CD4-positive, CD25-positive, alpha-beta regulatory T cell (primary cell): ENCODE measurements around the gene SRRM5. TPM values are rescaled to one million over a fixed set of nuclear protein-coding genes. Genes with fewer than 3 reads are reported as not detected.
A peak's percentile ranks its signal among the peaks of the same experiment; 100 is the strongest.
"Not testable (repeated sequence)": the region's sequence is repeated elsewhere in the genome, so short reads cannot be mapped to it uniquely, and the experiment has no call there.

ENCODE experiments used
- ATAC-seq, 2 donors: fragments of 150-1000 bp; cut with Tn5 transposase; one replicate each; pipeline ENCODE4 v1.10.0; 2021; ENCODE audit warnings: low read depth in 2 of 2, moderate number of reproducible peaks in 2 of 2, moderate library complexity in 1 of 2
- DNase-seq, 3 donors: peaks; one replicate each; pipeline versions ENCODE4 v3.0.0 to v3.0.0-alpha.2; 2012 to 2022; ENCODE audit warnings: mixed read lengths in 1 of 3
- H3K27ac ChIP-seq: one replicate; pipeline ENCODE4 v1.7.0; 2013; ENCODE audit warnings: mild to moderate bottlenecking, low read length; ENCODE audit not compliant: insufficient read depth, poor library complexity, severe bottlenecking
- H3K27me3 ChIP-seq: one replicate; pipeline ENCODE4 v1.7.0; 2013; ENCODE audit warnings: low read length; ENCODE audit not compliant: control insufficient read depth, insufficient read depth
- H3K36me3 ChIP-seq: one replicate; pipeline ENCODE4 v1.7.0; 2013; ENCODE audit warnings: mild to moderate bottlenecking, low read length, moderate library complexity; ENCODE audit not compliant: control insufficient read depth, insufficient read depth
- H3K4me1 ChIP-seq: 2 replicates; pipeline ENCODE4 v1.7.0; 2013; ENCODE audit warnings: mild to moderate bottlenecking, low read length; ENCODE audit not compliant: insufficient read depth, control insufficient read depth, poor library complexity, severe bottlenecking
- H3K4me3 ChIP-seq: one replicate; pipeline ENCODE4 v1.7.0; 2013; ENCODE audit warnings: low read depth, mild to moderate bottlenecking, low read length, moderate library complexity
- H3K9me3 ChIP-seq, 2 experiments: 1 replicate in 1 of 2; 2 replicates in 1 of 2; pipeline ENCODE4 v1.7.0; 2013; ENCODE audit warnings: low read length in 2 of 2, mild to moderate bottlenecking in 1 of 2, moderate library complexity in 1 of 2; ENCODE audit not compliant: control insufficient read depth in 2 of 2
- H3K27ac Mint-ChIP-seq, 3 donors: one replicate each; pipeline ENCODE4 v1.8.0; 2020 to 2022; ENCODE audit warnings: mild to moderate bottlenecking in 3 of 3, mixed read lengths in 3 of 3, moderate library complexity in 2 of 3
- H3K27me3 Mint-ChIP-seq: one replicate; pipeline ENCODE4 v1.8.0; 2022; ENCODE audit warnings: mild to moderate bottlenecking, mixed read lengths
- H3K36me3 Mint-ChIP-seq: one replicate; pipeline ENCODE4 v1.8.0; 2020; ENCODE audit warnings: mixed read lengths
- H3K4me1 Mint-ChIP-seq, 4 donors: one replicate each; pipeline ENCODE4 v1.8.0; 2020 to 2022; ENCODE audit warnings: mixed read lengths in 4 of 4, mild to moderate bottlenecking in 1 of 4
- H3K4me3 Mint-ChIP-seq, 4 donors: one replicate each; pipeline ENCODE4 v1.8.0; 2020 to 2022; ENCODE audit warnings: mild to moderate bottlenecking in 4 of 4, mixed read lengths in 4 of 4, moderate library complexity in 3 of 4
- H3K9me3 Mint-ChIP-seq, 7 donors: one replicate each; pipeline ENCODE4 v1.8.0; 2020 to 2022; ENCODE audit warnings: mixed read lengths in 7 of 7, mild to moderate bottlenecking in 3 of 7, moderate library complexity in 2 of 7
- polyA plus RNA-seq, 4 donors: library from polyadenylated mRNA; unstranded; fragments of 300-500 nt; fragmentation: Illumina TruSeq; gene quantifications; one replicate each; pipeline ENCODE4 v1.2.3, GENCODE V29; 2021
- total RNA-seq: library from RNA; stranded (reverse); gene quantifications from one replicate; pipeline ENCODE4 v1.2.3, GENCODE V29; 2022

SRRM5 gene
- total and polyA plus RNA-seq, 5 donors from 2014 or later: 0.42 to 1.1 (median 0.64) TPM

- peaks cover 0 to 1% (median 0%) of the 10 kb centered on the region in 7 donors for H3K9me3 Mint-ChIP-seq
- H3K27me3 ChIP-seq: no peaks in the 10 kb centered on the region
- H3K4me3 Mint-ChIP-seq: peak overlapping the region; percentile 94 to 97 (median 96)
- H3K4me3 ChIP-seq: peak overlapping the region; percentile 91
- H3K36me3 ChIP-seq: peaks cover 31% of the 10 kb centered on the region
- no peaks in the 10 kb centered on the region for H3K9me3 ChIP-seq
- peaks cover 43% of the 10 kb centered on the region for H3K4me1 ChIP-seq
- H3K27me3 Mint-ChIP-seq: peaks cover 6% of the 10 kb centered on the region
- H3K36me3 Mint-ChIP-seq: peaks cover 14% of the 10 kb centered on the region
- no peak for ATAC-seq
- H3K4me1 Mint-ChIP-seq: peaks cover 7 to 63% (median 34%) of the 10 kb centered on the region in 4 donors
- no peak for DNase-seq
- H3K27ac Mint-ChIP-seq: peak overlapping the region; percentile 99 to 100 (median 100)
- H3K27ac ChIP-seq: peak overlapping the region; percentile 98
These were observed 14.9 kb upstream of the SRRM5 start for GRCh38 chr19:43596842-43597461.

DNA sequence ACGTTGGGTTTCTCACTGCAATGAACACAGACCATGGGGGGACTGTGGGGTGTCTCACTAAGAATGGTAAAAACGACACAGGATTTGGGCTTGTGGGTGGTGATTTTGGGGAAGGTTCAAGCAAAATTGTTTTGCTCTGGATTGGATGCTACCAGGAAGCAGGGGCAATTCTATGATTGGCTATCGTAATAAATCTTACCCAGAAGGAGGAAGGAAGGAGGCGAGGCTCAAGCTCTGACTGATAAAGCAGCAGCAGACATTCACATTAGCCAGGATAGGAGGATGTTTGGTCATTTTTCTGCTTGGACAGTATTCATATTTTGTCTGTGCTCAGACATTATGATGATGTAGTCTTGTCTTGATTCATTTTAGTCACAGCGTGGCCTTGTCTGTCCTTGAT, 14.0 kb upstream of the SRRM5 start:
- DNase-seq (no peak), ATAC-seq (no peak)
- H3K4me1 Mint-ChIP-seq: peaks cover 7 to 60% (median 34%) of the 10 kb centered on the region in 4 donors
- H3K4me3 Mint-ChIP-seq: peak overlapping the region; percentile 94 to 97 (median 96)
- Histone ChIP-seq H3K9me3 (no peaks in the 10 kb centered on the region), H3K4me3 (peak overlapping the region; percentile 91), H3K4me1 (peaks cover 43% of the 10 kb centered on the region), H3K36me3 (peaks cover 30% of the 10 kb centered on the region), H3K27ac (peak overlapping the region; percentile 98), H3K27me3 (no peaks in the 10 kb centered on the region)
- peaks cover 14% of the 10 kb centered on the region for H3K36me3 Mint-ChIP-seq
- no peaks in the 10 kb centered on the region for H3K9me3 Mint-ChIP-seq
- peaks cover 6% of the 10 kb centered on the region for H3K27me3 Mint-ChIP-seq
- peak overlapping the region; percentile 84 to 100 (median 99) for H3K27ac Mint-ChIP-seq

- no peak overlapping the region for H3K27ac ChIP-seq
These were observed 13.2 kb upstream of the SRRM5 start for GRCh38 chr19:43598445-43599240.

GRCh38 chr19:43599635-43600295, 12.1 kb upstream of the SRRM5 start:
- Mint-ChIP-seq H3K4me3 (peak overlapping the region in 2 of 4 donors; percentile 32 to 75), H3K4me1 (peaks cover 7 to 49% (median 29%) of the 10 kb centered on the region in 4 donors), H3K36me3 (peaks cover 10% of the 10 kb centered on the region), H3K27ac (peak overlapping the region in 2 of 3 donors; percentile 32 to 38), H3K9me3 (no peaks in the 10 kb centered on the region), H3K27me3 (peaks cover 6% of the 10 kb centered on the region)
- no peak for DNase-seq
- Histone ChIP-seq H3K4me3 (no peak overlapping the region), H3K27me3 (no peaks in the 10 kb centered on the region), H3K4me1 (peaks cover 30% of the 10 kb centered on the region), H3K36me3 (peaks cover 29% of the 10 kb centered on the region), H3K27ac (no peak overlapping the region), H3K9me3 (no peaks in the 10 kb centered on the region)
- ATAC-seq: no peak

More at GRCh38 chr19:43598445-43599240, 13.2 kb upstream of the SRRM5 start:
- Mint-ChIP-seq H3K27me3 (peaks cover 6% of the 10 kb centered on the region), H3K4me3 (peak overlapping the region; percentile 51 to 97 (median 94)), H3K9me3 (no peaks in the 10 kb centered on the region), H3K36me3 (peaks cover 10% of the 10 kb centered on the region), H3K4me1 (peaks cover 7 to 56% (median 31%) of the 10 kb centered on the region in 4 donors), H3K27ac (peak overlapping the region in 2 of 3 donors; percentile 99 to 100)
- H3K27me3 ChIP-seq: no peaks in the 10 kb centered on the region
- ATAC-seq: no peak
- no peak for DNase-seq
- H3K9me3 ChIP-seq: no peaks in the 10 kb centered on the region
- H3K4me1 ChIP-seq: peaks cover 41% of the 10 kb centered on the region
- no peak overlapping the region for H3K4me3 ChIP-seq
- H3K36me3 ChIP-seq: peaks cover 29% of the 10 kb centered on the region

- H3K36me3 ChIP-seq: peaks cover 29% of the 10 kb centered on the region
- Mint-ChIP-seq H3K27ac (peak overlapping the region in 1 of 3 donors; percentile 32), H3K4me1 (peaks cover 7 to 47% (median 28%) of the 10 kb centered on the region in 4 donors), H3K4me3 (peak overlapping the region in 1 of 4 donors; percentile 75)
- H3K27me3 Mint-ChIP-seq, H3K9me3 Mint-ChIP-seq, ATAC-seq, H3K27ac ChIP-seq, H3K36me3 Mint-ChIP-seq, H3K9me3 ChIP-seq, H3K4me3 ChIP-seq, DNase-seq, H3K27me3 ChIP-seq: not testable (repeated sequence)
- peaks cover 25% of the 10 kb centered on the region for H3K4me1 ChIP-seq
These were observed 11.6 kb upstream of the SRRM5 start for GRCh38 chr19:43600326-43600725.

DNA sequence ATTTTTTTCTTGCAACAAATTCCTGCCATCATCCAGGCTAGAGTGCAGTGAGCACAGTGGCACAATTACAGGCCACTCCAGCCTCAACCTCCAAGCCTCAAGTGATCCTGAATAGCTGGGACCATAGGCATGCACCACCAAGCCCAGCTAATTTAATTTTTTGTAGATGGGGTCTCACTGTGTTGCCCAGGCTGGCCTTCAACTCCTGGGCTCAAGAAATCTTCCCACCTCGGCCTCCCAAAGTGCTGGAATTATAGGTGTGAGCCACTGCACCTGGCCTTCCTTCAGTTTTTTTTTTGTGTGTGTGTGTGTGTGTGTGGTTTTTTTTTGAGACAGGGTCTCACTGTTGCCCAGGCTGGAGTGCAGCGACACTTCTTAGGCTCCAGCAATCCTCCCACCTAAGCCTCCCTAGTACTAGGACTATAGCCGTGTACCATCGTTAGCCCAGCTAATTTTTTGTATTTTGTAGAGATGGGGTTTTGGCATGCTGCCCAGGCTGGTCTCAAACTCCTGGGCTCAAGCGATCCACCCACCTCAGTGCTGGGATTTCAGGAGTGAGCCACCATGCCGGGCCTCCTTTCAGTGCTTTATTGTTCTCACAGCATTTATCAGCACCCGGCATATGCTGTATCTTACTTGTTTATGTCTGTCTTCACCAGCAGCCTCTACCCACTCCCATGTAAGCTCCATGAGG, 5.9 kb upstream of the SRRM5 start:
- Mint-ChIP-seq H3K9me3 (no peaks in the 10 kb centered on the region), H3K4me3 (no peak overlapping the region), H3K4me1 (peaks cover 0 to 14% (median 7%) of the 10 kb centered on the region in 4 donors), H3K27me3 (no peaks in the 10 kb centered on the region), H3K36me3 (peaks cover 10% of the 10 kb centered on the region), H3K27ac (peak overlapping the region in 1 of 3 donors; percentile 81)
- H3K9me3 ChIP-seq: no peaks in the 10 kb centered on the region
- DNase-seq: no peak
- peaks cover 16% of the 10 kb centered on the region for H3K36me3 ChIP-seq
- H3K27ac ChIP-seq: no peak overlapping the region
- no peaks in the 10 kb centered on the region for H3K27me3 ChIP-seq
- no peaks in the 10 kb centered on the region for H3K4me1 ChIP-seq
- H3K4me3 ChIP-seq: no peak overlapping the region
- ATAC-seq: no peak

DNA sequence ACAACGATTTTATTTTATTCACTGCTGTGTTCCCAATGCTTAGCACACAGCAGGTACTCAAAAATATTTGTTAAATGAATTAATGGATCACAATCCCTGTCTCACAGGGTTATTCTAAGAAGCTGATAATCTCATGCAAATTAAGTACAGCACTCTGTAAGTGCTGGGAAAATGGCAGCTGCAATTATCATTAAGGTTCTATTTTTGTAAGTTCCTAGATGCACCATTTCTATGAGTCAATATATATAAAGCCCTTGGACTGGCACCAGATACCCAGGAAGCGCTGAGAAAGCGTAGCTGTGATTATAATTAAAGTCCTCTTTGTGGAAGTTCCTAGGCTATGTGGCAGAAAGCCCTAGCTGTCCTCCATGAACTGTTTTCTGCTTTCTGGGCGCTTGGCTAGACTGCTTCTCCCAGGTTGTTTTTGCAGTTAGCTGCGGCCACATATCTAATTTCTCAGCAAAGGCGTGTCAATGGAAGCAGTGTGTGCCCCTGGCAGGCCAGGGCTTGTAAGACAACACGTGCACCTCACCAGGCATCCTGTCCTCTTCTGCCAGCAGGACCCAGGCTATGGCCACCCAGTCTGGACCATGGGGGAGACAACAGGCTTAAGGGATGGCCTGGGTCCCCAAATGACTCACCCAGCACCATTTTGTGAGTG, 5.2 kb upstream of the SRRM5 start:
- Histone ChIP-seq H3K27me3 (no peaks in the 10 kb centered on the region), H3K36me3 (peaks cover 10% of the 10 kb centered on the region), H3K9me3 (no peaks in the 10 kb centered on the region), H3K4me1 (no peaks in the 10 kb centered on the region), H3K27ac (no peak overlapping the region), H3K4me3 (no peak overlapping the region)
- H3K27me3 Mint-ChIP-seq: no peaks in the 10 kb centered on the region
- DNase-seq: no peak
- no peaks in the 10 kb centered on the region for H3K9me3 Mint-ChIP-seq
- peak overlapping the region in 2 of 3 donors; percentile 29 to 69 for H3K27ac Mint-ChIP-seq
- no peak for ATAC-seq
- peaks cover 10% of the 10 kb centered on the region for H3K36me3 Mint-ChIP-seq
- peaks cover 0 to 11% (median 7%) of the 10 kb centered on the region in 4 donors for H3K4me1 Mint-ChIP-seq
- H3K4me3 Mint-ChIP-seq: no peak overlapping the region
